Mucosa of descending colon (tissue), 3 donors: ENCODE data around the gene IL23R. TPM values are rescaled to one million over a fixed set of nuclear protein-coding genes. Genes with fewer than 3 reads are reported as not detected.
A peak's percentile ranks its signal among the peaks of the same experiment; 100 is the strongest.

ENCODE experiments used
- ATAC-seq: fragments of 200-7000 bp; cut with Tn5 transposase; one replicate; pipeline ENCODE4 v1.9.1; 2020; ENCODE audit warnings: mild to moderate bottlenecking, moderate library complexity
- DNase-seq, 3 donors: peaks; one replicate each; pipeline ENCODE4 v3.0.0-alpha.2; 2020
- H3K36me3 ChIP-seq: fragments of 200-600 bp; one replicate; pipeline ENCODE4 v1.8.0; 2021; ENCODE audit warnings: low read depth, mild to moderate bottlenecking
- H3K4me1 ChIP-seq: fragments of 200-600 bp; one replicate; pipeline ENCODE4 v1.8.0; 2021; ENCODE audit warnings: low read depth, mild to moderate bottlenecking
- H3K4me3 ChIP-seq: fragments of 200-600 bp; one replicate; pipeline ENCODE4 v1.8.0; 2021; ENCODE audit warnings: mild to moderate bottlenecking
- H3K9me3 ChIP-seq: fragments of 200-600 bp; one replicate; pipeline ENCODE4 v1.8.0; 2021; ENCODE audit warnings: mild to moderate bottlenecking
- CTCF ChIP-seq: fragments of 200-600 bp; IDR thresholded peaks from one replicate; pipeline ENCODE4 v1.8.0; 2022; ENCODE audit warnings: antibody characterized with exemption, mild to moderate bottlenecking
- intact Hi-C, 2 donors: fragments of 100-400 bp; cut with DNase I in 1 of 2; cut with micrococcal nuclease in 1 of 2; formaldehyde crosslinking; loops; one replicate each; pipeline versions ENCODE4 v1.11.0 to v1.11.1; 2022; cut with DNase I, micrococcal nuclease
- total RNA-seq, 3 donors: library from RNA; stranded (reverse); fragmentation: NEBNext Ultra II Directional in 2 of 3; extraction: Animal tissue kit (Norgen Biotek cat#: 25700) in 2 of 3; gene quantifications; one replicate each; pipeline versions ENCODE4 v1.2.1 to v1.2.4, GENCODE V29; 2021 to 2023
- donor health status: DM: no; HTN: no; CAD: no; lungs with moderate emphysema.
- donor health status: DM: no; HTN: no; CAD: no.
- donor health status: DM: no; HTN: yes; CAD: no.

Gene IL23R
- total RNA-seq, 3 donors from 2014 or later, result 1.1 to 3.4 (median 2.5) TPM

GRCh38 chr1:67174716-67175284 is 8.5 kb downstream of the IL23R start:
- H3K36me3 ChIP-seq, result no peaks in the 10 kb centered on the region
- TF ChIP-seq CTCF, result no peak
- H3K9me3 ChIP-seq, result no peaks in the 10 kb centered on the region
- DNase-seq, result no peak
- intact Hi-C loops, result no loop called here
- no peaks in the 10 kb centered on the region for H3K4me1 ChIP-seq
- no peak overlapping the region for H3K4me3 ChIP-seq
- ATAC-seq, result no peak

GRCh38 chr1:67175530-67176087 is 9.4 kb downstream of the IL23R start:
- Histone ChIP-seq H3K36me3 (no peaks in the 10 kb centered on the region), H3K4me1 (no peaks in the 10 kb centered on the region), H3K4me3 (no peak overlapping the region), H3K9me3 (no peaks in the 10 kb centered on the region)
- ATAC-seq (no peak), DNase-seq (no peak)
- intact Hi-C loops, result no loop called here
- no peak for TF ChIP-seq CTCF

GRCh38 chr1:67184838-67185421 is 18.7 kb downstream of the IL23R start:
- no peaks in the 10 kb centered on the region for H3K9me3 ChIP-seq
- H3K36me3 ChIP-seq, result no peaks in the 10 kb centered on the region
- no peaks in the 10 kb centered on the region for H3K4me1 ChIP-seq
- TF ChIP-seq CTCF, result no peak
- DNase-seq (no peak), ATAC-seq (no peak)
- intact Hi-C loops, result no loop called here
- H3K4me3 ChIP-seq, result no peak overlapping the region

- DNase-seq (no peak), ATAC-seq (peak; percentile 66)
- intact Hi-C loops, result no loop called here
- no peaks in the 10 kb centered on the region for H3K4me1 ChIP-seq
- no peaks in the 10 kb centered on the region for H3K9me3 ChIP-seq
- no peak overlapping the region for H3K4me3 ChIP-seq
- no peaks in the 10 kb centered on the region for H3K36me3 ChIP-seq
- TF ChIP-seq CTCF, result no peak
Observed at GRCh38 chr1:67188137-67188536, 21.9 kb downstream of the IL23R start.

GRCh38 chr1:67189953-67190352 is 23.7 kb downstream of the IL23R start:
- ATAC-seq, result no peak
- DNase-seq, result no peak
- Histone ChIP-seq H3K36me3 (no peaks in the 10 kb centered on the region), H3K4me1 (no peaks in the 10 kb centered on the region), H3K4me3 (no peak overlapping the region), H3K9me3 (no peaks in the 10 kb centered on the region)
- intact Hi-C loops, result no loop called here
- TF ChIP-seq CTCF, result no peak
